Globus pallidus (tissue), 1 donor: ENCODE data around the gene COMMD9.

Experiments
- DNase-seq: peaks from one replicate; pipeline ENCODE4 v3.0.0-alpha.2; 2015; ENCODE audit warnings: low spot score

Gene COMMD9

DNA sequence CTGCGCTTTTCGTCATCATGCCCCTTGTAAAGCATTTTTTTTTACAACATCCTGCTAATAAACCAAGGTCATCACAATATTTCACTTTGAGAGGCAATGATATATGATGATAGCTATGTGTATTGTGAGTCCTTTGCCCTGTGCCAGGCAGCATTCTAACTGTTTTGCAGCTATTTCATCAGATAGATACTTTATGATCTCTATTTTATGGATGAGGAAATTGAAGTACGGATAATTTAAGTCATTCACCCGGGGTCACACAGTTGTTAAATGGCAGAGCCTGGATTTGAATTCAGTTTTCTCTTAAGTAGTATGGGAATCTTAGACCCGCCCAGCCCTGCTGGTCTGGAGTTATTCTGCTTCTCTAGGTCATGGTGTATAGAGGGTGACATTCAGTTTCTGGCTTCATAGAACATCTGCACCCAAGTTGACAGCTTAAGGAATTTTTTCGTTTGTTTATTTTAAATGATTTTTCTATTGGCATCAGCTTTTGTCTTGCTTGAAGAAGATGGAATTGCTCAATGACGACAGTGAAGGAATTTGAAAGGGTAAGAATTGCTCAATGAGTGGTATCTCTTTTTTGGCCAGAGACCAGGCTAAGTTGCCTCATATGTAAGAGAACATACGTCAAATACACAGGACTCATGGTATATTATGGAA, 7.8 kb upstream of the COMMD9 start:
- peak; percentile 47 for DNase-seq

DNA sequence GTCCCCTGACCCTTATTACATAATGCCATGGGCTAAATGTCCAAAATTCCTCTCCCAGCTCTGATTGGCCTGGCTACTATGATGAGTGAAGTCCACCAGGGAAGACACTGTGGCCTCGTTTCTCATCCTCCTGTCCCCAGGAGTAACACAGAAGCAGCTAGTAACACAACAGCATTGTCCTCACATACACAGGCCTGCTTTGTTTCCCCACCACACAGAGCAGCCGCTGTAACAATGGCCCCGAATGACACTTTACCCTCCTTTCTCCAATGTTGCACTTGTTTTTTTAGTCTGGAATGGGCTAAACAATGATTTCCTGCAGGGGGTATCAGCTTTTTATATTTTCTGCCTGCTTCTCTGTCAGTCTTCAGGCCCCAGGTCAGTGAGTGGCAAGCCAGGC, 6.7 kb upstream of the COMMD9 start, which contains the start of gene PRR5L:
Gene PRR5L, plus strand, starts transcription at position 363 of the 400 bp plus-strand sequence. CDS start 104,834 bp downstream, outside the sequence.
- DNase-seq: peak; percentile 96

- peak; percentile 66 for DNase-seq
Measured at GRCh38 chr11:36292311-36292722, 3.1 kb upstream of the COMMD9 start.

DNA sequence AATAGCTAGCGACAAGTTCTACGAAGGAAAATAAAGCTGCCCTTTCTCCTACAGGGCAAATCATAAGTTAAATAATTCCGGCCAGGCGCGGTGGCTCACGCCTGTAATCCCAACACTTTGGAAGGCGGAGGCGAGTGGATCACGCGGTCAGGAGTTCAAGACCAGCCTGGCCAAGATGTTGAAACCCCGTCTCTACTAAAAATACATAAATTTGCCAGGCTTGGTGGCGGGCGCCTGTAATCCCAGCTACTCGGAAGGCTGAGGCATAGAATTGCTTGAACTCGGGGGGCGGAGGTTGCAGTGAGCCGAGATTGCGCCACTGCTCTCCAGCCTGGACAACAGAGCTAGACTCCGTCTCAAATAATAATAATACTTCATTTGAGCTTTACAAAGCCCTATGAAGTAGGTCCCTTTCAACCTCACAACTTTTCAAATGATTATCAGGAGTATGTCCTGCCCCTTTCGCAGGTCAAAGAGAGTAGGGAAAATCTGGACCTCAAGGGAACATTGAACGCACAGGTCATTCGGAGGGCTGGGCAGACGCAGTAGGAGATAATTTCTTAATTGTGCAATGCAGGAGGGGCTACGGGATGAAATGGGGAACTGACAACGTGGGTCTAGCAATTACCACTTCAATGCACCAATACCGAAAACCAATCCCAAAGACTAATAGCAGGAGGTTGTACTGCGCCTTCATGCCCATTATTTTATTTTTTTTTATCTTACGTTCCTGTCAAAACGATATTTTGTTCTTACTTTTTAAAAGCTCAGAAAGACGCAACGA, 590 bp downstream of the COMMD9 start:
- DNase-seq: no peak

DNA sequence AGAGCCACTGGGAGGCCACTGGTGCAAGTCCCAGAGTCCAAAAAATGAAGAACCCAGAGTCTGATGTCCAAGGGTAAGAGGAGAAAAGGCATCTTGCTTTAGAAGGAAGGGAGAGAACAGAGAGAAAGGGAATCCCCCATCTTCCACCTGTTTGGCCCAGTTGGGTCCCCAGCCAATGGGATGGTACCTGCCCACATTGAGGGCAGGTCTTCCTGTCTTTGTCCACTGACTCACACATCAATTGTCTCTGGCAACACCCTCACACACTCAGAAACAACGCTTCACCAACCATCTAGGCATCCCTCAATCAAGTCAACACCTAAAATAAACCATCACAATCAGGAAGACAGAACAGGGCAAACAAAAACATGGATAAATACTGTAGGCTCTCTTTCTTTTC, 6.3 kb downstream of the COMMD9 start:
- no peak for DNase-seq

GRCh38 chr11:36281850-36282249, 7.4 kb downstream of the COMMD9 start:
- no peak for DNase-seq

- DNase-seq: no peak
Measured at GRCh38 chr11:36280531-36280930, 8.7 kb downstream of the COMMD9 start.

DNA sequence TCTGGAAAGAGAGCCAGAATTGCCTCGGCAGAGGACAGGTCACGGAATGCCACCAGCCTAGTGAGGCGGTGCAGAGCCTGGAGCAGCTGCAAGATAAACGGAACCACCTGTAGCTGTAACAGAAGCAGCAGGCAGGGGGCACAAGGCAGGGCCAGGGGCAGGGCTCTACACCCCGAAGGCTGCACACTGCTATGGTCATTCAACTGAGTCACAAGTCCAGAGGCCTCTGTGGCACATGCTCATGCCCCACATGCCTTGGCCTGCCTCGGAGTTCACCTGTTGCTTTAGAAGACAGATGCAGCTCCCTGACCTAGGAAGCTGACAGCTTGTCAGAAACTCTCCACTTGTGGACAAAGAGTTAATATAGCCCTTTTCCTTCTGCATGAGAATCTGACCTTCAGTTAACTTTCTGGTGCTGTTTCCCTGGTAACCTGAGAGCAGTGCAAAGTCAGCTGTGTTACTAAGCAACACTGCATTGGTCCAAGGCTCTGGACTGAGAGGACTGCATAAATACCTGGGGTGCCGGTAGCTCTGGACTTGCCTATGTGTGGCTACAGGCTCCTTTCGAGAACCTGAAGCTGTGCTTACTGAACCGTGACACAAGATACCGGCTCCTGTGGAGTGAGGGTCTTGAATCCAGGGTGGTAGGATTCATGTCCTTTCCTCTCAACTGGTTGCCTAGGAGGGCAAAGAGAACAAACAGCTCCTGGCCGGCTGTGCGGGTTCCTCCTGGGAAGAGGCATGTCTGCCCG, 10.5 kb downstream of the COMMD9 start:
- no peak for DNase-seq

GRCh38 chr11:36274414-36274813, 14.8 kb downstream of the COMMD9 start:
- no peak for DNase-seq

GRCh38 chr11:36273110-36273509, 16.1 kb downstream of the COMMD9 start:
- no peak for DNase-seq

GRCh38 chr11:36271794-36272407, 17.3 kb downstream of the COMMD9 start:
- no peak for DNase-seq

GRCh38 chr11:36270701-36271100, 18.5 kb downstream of the COMMD9 start:
- no peak for DNase-seq

- no peak for DNase-seq
Measured at GRCh38 chr11:36268337-36268985, 20.8 kb downstream of the COMMD9 start.

GRCh38 chr11:36266767-36267166, 22.5 kb downstream of the COMMD9 start:
- no peak for DNase-seq

DNA sequence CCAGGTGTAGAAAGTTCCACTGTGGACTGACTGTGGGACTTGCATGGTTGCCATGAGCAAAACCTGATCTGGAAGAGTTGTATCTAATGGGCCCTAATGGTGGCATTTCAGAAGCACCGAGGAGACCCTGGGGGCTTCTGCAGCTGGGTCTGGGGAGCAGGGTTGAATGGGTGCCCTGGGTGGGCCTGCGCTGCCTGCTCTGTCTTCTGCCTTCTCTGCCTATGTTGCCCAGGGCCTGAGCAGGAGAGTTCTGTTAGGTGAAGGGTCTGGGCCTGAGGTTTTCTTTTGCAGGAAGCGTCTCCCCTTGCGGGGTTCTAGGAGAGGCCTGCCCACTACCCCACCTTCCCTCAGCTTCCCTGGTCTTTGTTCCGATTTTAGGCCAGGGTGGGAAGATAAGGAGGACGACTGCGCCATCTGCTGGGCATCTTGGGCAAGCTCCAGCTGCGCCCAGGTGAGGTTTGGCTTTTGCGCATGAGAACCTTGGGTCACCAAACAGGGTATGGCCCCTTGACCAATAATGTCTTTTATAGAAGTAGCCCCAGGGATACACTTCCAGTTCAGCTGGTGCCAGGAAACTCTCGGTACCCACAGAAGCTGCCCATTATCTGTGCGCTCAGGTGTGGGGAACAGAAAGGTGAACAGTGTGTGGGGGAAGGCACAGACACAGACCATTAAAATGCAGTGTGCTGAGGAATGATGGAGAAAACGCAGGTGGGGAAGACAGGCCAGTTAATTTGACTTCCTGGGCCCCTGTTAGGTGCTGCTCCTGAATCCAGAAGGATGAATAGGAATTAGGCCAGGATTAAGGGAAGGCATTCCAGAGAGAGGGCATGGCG, 23.2 kb downstream of the COMMD9 start:
- no peak for DNase-seq

DNA sequence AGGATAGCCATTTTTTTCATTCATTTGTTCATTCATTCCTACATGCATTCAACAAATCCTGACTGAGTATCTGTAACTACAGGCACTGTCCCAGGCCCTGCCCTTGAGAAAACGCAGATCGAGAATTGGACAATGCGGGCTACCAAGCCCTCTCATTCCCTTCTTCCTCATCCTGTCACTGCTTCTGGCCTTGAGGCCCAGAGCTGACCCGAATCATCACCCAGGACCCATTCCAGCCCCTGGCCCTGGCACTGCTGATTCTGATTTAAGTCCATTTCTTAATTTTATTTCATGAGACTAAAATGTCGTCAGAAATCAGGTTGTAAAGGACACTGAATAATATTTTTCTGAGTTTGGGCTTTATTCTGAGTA, 24.3 kb downstream of the COMMD9 start:
- no peak for DNase-seq

DNA sequence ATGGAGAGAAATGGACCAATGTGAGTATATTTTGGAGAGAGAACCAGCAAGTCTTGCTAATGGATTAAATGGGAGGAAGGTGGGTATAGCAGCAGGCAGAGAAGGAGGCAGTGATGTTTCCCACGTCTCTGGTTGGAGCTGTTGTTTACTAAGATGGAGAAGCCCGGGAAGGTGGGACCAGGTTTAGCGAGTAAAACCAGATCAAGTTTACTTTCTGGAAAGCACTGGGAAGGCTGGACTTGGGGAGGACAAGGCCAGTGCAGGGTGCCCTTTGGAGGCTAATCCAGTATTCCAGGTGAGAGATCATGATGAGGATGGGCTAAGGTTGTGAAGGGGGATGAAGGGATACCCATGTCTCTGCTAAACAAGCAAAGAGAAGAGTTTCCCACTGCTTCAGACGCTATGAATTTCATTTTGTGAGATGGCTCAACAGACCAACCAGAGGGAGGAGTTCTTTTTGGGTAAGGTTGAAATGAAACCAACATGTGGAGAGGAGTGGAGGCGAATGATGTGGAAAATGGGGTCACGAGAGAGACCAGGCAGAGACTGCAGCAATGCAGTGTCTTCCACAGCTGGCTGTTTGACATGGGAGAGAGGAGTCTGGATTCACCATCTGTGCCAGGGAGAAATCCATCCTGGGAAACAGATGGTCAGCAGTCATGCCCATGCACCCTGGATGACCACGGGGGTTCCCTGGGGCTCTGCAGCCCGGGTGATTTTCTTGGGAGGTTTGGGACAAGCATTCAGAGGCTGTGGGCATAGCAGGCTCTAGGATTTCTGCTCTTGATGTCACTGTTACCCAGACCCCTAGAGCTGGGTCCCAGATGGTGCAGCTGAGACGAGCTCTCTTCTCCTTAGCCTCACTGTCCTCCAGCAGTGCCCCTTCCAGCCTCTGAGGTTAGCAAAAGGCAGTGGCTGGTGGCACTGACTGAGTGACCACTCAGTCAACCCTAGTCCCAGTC, 24.9 kb downstream of the COMMD9 start:
- DNase-seq: no peak

GRCh38 chr11:36261094-36261493, 28.1 kb downstream of the COMMD9 start:
- DNase-seq: no peak

GRCh38 chr11:36258730-36259360, 30.4 kb downstream of the COMMD9 start:
- DNase-seq: peak; percentile 78
